Smooth muscle cell (in vitro differentiated cells): ENCODE data around the gene ATXN8OS. TPM values are rescaled to one million over a fixed set of nuclear protein-coding genes. Genes with fewer than 3 reads are reported as not detected.
A peak's percentile ranks its signal among the peaks of the same experiment; 100 is the strongest.

Experiments
- DNase-seq: peaks from one replicate; lab custom pipeline; 2025; ENCODE audit not compliant: unreplicated experiment; lab: John Stamatoyannopoulos, UW
- H2AFZ ChIP-seq: fragments of 200-600 bp; sonication (generic); 2 replicates; pipeline ENCODE4 v1.6.0; 2016; ENCODE audit warnings: antibody characterized with exemption, low read depth, mild to moderate bottlenecking
- H3F3A ChIP-seq: fragments of 200-600 bp; sonication (generic); 2 replicates; pipeline ENCODE4 v1.6.0; 2017; ENCODE audit warnings: antibody characterized with exemption, low read depth
- H3K27ac ChIP-seq: fragments of 200-600 bp; sonication (generic); 2 replicates; pipeline ENCODE4 v1.5.1; 2016; ENCODE audit warnings: low read depth, mild to moderate bottlenecking
- H3K27me3 ChIP-seq: fragments of 200-600 bp; sonication (generic); 2 replicates; pipeline ENCODE4 v1.6.1; 2016; ENCODE audit warnings: low read depth, mild to moderate bottlenecking
- H3K36me3 ChIP-seq: fragments of 200-600 bp; sonication (generic); 2 replicates; pipeline ENCODE4 v1.5.1; 2016; ENCODE audit warnings: low read depth
- H3K4me1 ChIP-seq: fragments of 200-600 bp; sonication (generic); 2 replicates; pipeline ENCODE4 v1.5.1; 2016; ENCODE audit warnings: low read depth
- H3K4me2 ChIP-seq: fragments of 200-600 bp; sonication (generic); 2 replicates; pipeline ENCODE4 v1.6.0; 2016; ENCODE audit warnings: mild to moderate bottlenecking
- H3K4me3 ChIP-seq: fragments of 200-600 bp; sonication (generic); 2 replicates; pipeline ENCODE4 v1.5.1; 2016; ENCODE audit warnings: mild to moderate bottlenecking
- H3K79me2 ChIP-seq: fragments of 200-600 bp; sonication (generic); 2 replicates; pipeline ENCODE4 v1.6.0; 2016; ENCODE audit warnings: low read depth, mild to moderate bottlenecking
- H3K9ac ChIP-seq: fragments of 200-600 bp; sonication (generic); 2 replicates; pipeline ENCODE4 v1.6.0; 2016; ENCODE audit warnings: low read depth
- H3K9me3 ChIP-seq: fragments of 200-600 bp; sonication (generic); replicated peaks from 2 replicates; pipeline ENCODE4 v1.5.1; 2016; ENCODE audit warnings: low read depth
- H4K20me1 ChIP-seq: fragments of 200-600 bp; sonication (generic); 2 replicates; pipeline ENCODE4 v1.6.0; 2016; ENCODE audit warnings: low read depth
- WGBS: methylation state at CpG from one replicate; pipeline ENCODE4 v1.1.7; 2016; ENCODE audit warnings: low lambda C conversion rate; 5-methylcytosine and 5-hydroxymethylcytosine counted together
- polyA plus RNA-seq: library from polyadenylated mRNA; unstranded; fragments of >200 nt; fragmentation: Nextera tagmentation; extraction: Ambion mirVana; gene quantifications from 2 replicates; pipeline ENCODE4 v1.2.1, GENCODE V29; 2016
- total RNA-seq: library from RNA; depleted of rRNA; stranded (reverse); fragments of >200 nt; gene quantifications from 2 replicates; pipeline ENCODE4 v1.2.3, GENCODE V29; 2014
- TF ChIP-seq, protein P1 (sequence below): fragments of 200-600 bp; sonication (generic); IDR thresholded peaks from 2 replicates; pipeline ENCODE4 v1.5.1; 2017; ENCODE audit warnings: borderline replicate concordance, mild to moderate bottlenecking, antibody characterized with exemption; ENCODE audit not compliant: insufficient read depth, poor library complexity, severe bottlenecking

ATXN8OS gene
- total and polyA plus RNA-seq, 2 experiments from 2014 or later = not detected

DNA sequence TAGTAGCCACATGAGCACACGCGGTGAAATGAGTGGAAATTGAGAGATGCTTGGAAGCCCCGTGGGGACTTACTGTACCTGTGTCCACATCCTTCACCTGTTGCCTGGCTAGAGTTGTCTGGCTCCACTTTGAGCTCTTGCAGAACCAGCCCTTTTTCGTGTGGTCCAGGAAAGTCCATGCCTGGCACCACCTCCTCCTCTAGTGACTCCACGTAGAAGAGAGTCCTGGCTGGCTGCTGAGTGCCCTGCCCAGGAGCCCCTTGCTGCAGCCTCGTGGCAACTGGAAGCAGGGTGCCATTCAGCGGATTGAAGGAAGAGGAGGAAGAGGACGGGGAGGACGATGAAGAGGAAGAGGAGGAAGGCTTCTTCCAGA, 515 bp upstream of the ATXN8OS start:
- no peaks in the 10 kb centered on the region for H3K36me3 ChIP-seq
- no peak for DNase-seq
- WGBS = 34% methylated on average over 9 of the region's 9 CpGs
- no peak overlapping the region for H2AFZ ChIP-seq
- no peaks in the 10 kb centered on the region for H4K20me1 ChIP-seq
- H3K4me3 ChIP-seq = no peak overlapping the region
- no peaks in the 10 kb centered on the region for H3K79me2 ChIP-seq
- peaks cover 92% of the 10 kb centered on the region for H3K27me3 ChIP-seq
- H3K4me1 ChIP-seq = peaks cover 6% of the 10 kb centered on the region
- H3F3A ChIP-seq = no peaks in the 10 kb centered on the region
- no peak overlapping the region for H3K9ac ChIP-seq
- H3K27ac ChIP-seq = no peak overlapping the region
- no peak overlapping the region for H3K4me2 ChIP-seq
- no peaks in the 10 kb centered on the region for H3K9me3 ChIP-seq
- TF ChIP-seq, protein P1, sequence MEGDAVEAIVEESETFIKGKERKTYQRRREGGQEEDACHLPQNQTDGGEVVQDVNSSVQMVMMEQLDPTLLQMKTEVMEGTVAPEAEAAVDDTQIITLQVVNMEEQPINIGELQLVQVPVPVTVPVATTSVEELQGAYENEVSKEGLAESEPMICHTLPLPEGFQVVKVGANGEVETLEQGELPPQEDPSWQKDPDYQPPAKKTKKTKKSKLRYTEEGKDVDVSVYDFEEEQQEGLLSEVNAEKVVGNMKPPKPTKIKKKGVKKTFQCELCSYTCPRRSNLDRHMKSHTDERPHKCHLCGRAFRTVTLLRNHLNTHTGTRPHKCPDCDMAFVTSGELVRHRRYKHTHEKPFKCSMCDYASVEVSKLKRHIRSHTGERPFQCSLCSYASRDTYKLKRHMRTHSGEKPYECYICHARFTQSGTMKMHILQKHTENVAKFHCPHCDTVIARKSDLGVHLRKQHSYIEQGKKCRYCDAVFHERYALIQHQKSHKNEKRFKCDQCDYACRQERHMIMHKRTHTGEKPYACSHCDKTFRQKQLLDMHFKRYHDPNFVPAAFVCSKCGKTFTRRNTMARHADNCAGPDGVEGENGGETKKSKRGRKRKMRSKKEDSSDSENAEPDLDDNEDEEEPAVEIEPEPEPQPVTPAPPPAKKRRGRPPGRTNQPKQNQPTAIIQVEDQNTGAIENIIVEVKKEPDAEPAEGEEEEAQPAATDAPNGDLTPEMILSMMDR = no peak

DNA sequence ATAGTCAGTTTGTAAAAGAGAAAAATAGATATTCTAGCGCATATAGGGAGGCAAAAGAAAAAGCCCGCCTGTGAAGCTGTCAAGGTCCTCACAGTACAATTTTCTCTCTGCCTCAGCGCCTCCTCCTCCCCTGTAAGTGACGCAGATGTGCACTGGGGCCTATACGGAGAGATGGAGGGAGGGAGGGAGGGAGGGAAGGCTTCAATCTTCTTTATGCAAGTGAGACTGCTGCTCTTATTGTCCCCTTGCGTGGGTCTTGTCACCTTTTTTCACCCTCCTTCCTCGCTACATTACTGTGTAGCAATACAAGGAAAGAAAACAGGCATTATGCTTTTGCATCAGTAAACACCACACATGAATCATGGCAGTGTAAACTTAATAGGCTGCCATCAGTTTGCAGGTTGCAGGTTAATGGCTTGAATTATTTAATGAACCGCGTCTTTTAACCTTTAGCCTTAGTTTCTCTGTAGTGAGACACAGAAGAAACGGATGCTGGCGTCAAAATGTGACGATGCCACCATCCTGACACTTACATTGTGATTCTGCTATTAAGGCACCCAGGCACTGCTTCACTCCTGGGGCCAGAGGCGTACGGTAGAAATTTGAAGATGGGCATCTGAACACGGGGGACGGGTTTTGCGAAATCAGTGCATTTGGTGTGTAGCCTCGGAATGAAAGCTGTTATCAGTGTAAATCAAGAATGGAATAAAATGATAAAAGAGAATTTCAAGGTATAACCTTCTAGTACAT, 905 bp downstream of the ATXN8OS start, which contains the start of gene KLHL1:
Gene KLHL1, minus strand, starts transcription at position 97 of the 750 bp plus-strand sequence. CDS start 753 bp downstream, outside the sequence.
- Histone ChIP-seq H3K4me1 (peaks cover 6% of the 10 kb centered on the region), H3K27ac (no peak within 1 kb of the TSS), H3F3A (no peaks in the 10 kb centered on the region), H3K9ac (no peak within 1 kb of the TSS), H4K20me1 (no peaks in the 10 kb centered on the region), H3K4me3 (peak within 1 kb of the TSS; percentile 23), H3K36me3 (no peaks in the 10 kb centered on the region), H3K27me3 (peaks cover 81% of the 10 kb centered on the region), H2AFZ (no peak within 1 kb of the TSS), H3K4me2 (no peak within 1 kb of the TSS), H3K9me3 (no peaks in the 10 kb centered on the region), H3K79me2 (no peaks in the 10 kb centered on the region)
- 72% methylated on average over 17 of the region's 18 CpGs for WGBS
- no peak for DNase-seq
- TF ChIP-seq, protein P1 = no peak

DNA sequence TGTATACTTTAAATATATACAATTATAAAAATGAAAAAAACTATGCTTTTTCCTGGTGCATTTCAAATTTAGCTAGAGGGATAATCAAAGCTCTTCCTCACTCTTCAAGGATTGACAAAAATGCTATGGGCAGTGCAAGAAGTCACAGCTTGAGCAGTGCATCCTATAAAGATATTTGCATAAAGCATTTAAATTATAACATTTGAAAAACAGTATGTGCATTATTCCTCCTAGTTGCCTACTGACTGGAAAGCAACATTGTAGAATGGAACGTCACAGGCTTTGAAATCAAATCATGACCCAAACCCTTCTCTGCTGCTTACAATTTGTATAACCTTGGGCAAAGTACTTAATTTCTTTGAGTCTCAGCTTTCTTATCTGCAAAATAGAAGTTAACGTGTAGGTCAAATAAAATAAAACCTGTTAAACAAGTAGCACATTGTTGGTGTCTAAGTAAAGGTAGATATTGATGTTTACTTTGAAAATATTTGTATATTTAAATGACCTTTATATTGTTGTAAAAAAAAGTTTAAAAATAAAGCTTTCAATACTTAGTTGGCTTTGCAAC, 9.8 kb downstream of the ATXN8OS start:
- Histone ChIP-seq H3K27me3 (peaks cover 12% of the 10 kb centered on the region), H3K4me3 (no peak overlapping the region), H3K9me3 (no peaks in the 10 kb centered on the region), H3K36me3 (no peaks in the 10 kb centered on the region), H3K4me2 (no peak overlapping the region), H3K9ac (no peak overlapping the region), H3K79me2 (no peaks in the 10 kb centered on the region), H3F3A (no peaks in the 10 kb centered on the region), H3K4me1 (no peaks in the 10 kb centered on the region), H3K27ac (no peak overlapping the region), H4K20me1 (no peaks in the 10 kb centered on the region), H2AFZ (no peak overlapping the region)
- WGBS = 61% methylated on average over 2 of the region's 2 CpGs
- TF ChIP-seq, protein P1 = no peak
- no peak for DNase-seq

DNA sequence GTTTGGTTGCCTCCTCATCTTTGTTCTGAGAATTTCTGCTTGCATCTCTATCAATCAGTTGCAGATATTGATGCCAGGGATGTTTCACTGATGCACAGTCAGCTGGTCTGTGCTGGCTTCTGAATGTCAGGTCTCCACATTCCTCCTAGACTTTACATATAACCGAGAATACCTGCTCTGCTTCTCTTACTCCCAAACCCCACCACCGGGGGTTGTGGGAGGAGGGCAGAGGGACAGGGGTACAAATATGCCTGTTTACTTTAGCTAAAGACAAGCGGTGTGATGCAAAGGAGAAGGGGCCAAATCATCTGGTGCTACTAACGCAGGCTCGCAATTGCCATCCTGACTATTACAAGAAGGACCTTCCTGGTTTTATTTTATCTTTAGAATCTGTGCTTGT, 18.1 kb downstream of the ATXN8OS start:
- Histone ChIP-seq H3K4me2 (no peak overlapping the region), H2AFZ (no peak overlapping the region), H3K36me3 (no peaks in the 10 kb centered on the region), H4K20me1 (no peaks in the 10 kb centered on the region), H3F3A (no peaks in the 10 kb centered on the region), H3K4me1 (no peaks in the 10 kb centered on the region), H3K9ac (no peak overlapping the region), H3K27me3 (peaks cover 7% of the 10 kb centered on the region), H3K27ac (no peak overlapping the region), H3K79me2 (no peaks in the 10 kb centered on the region), H3K4me3 (no peak overlapping the region), H3K9me3 (no peaks in the 10 kb centered on the region)
- WGBS = 62% methylated on average over 5 of the region's 5 CpGs
- no peak for DNase-seq
- TF ChIP-seq, protein P1 = no peak
